Measurements from ENCODE around the gene ACTR3. TPM values are rescaled to one million over a fixed set of nuclear protein-coding genes. Genes with fewer than 3 reads are reported as not detected.

ACTR3 gene
- total and polyA plus RNA-seq, 3 donors from 2014 or later = 106 to 180 (median 114) TPM

GRCh38 chr2:113996671-113997594, 107.0 kb downstream of the ACTR3 start:
- Histone ChIP-seq H3K9me3 (no peaks in the 10 kb centered on the region), H3K36me3 (ENCODE audit: low read depth, missing control alignments) (no peaks in the 10 kb centered on the region), H3K4me3 (no peak overlapping the region), H3K27ac (no peak overlapping the region), H3K4me1 (no peaks in the 10 kb centered on the region), H3K27me3 (no peaks in the 10 kb centered on the region)
- intact Hi-C loops (cut with DNase I; ENCODE audit: low total_unique reads) = no loop called here
- no peak for DNase-seq
- TF ChIP-seq POLR2A (IDR thresholded peaks at IDR 0.05) (no peak), CTCF (IDR thresholded peaks at IDR 0.05) (no peak)
- 69 to 90% methylated on average over 6 of the region's 6 CpGs for whole genome bisulfite sequencing, 2 donors

DNA sequence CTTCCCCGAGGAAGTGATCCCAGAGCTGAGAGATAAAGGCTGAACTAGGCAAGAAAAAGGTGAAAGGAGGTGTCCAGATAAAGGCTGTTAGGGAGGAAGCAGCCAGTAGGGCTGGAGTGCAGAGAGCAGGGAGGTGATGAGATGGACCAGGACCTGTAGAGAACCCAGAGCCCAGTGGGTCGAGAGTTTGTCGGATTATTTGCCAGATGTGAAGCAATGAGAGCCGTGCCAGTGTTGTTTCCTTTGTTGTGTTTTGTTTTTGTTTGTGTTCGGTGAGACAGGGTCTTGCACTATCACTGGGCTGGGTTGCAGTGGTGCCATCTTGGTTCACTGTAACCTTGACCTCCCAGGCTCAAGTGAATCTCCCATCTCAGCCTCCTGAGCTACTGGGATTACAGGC, 111.3 kb downstream of the ACTR3 start:
- WGBS, 2 donors = 69 to 74% methylated on average over 5 of the region's 5 CpGs
- no peaks in the 10 kb centered on the region for H3K36me3 ChIP-seq (ENCODE audit: low read depth, missing control alignments)
- no peak for TF ChIP-seq CTCF (IDR thresholded peaks at IDR 0.05)
- TF ChIP-seq POLR2A (IDR thresholded peaks at IDR 0.05) = no peak
- H3K27me3 ChIP-seq = no peaks in the 10 kb centered on the region
- H3K9me3 ChIP-seq = no peaks in the 10 kb centered on the region
- no peak overlapping the region for H3K4me3 ChIP-seq
- no peak for DNase-seq
- intact Hi-C loops (cut with DNase I; ENCODE audit: low total_unique reads) = no loop called here
- no peaks in the 10 kb centered on the region for H3K4me1 ChIP-seq
- no peak overlapping the region for H3K27ac ChIP-seq

- Histone ChIP-seq H3K36me3 (ENCODE audit: low read depth, missing control alignments) (no peaks in the 10 kb centered on the region), H3K4me3 (no peak overlapping the region), H3K4me1 (no peaks in the 10 kb centered on the region), H3K27ac (no peak overlapping the region), H3K9me3 (no peaks in the 10 kb centered on the region), H3K27me3 (no peaks in the 10 kb centered on the region)
- intact Hi-C loops (cut with DNase I; ENCODE audit: low total_unique reads) = no loop called here
- no peak for DNase-seq
- 81 to 87% methylated on average over 2 of the region's 2 CpGs for WGBS, 2 donors
- TF ChIP-seq POLR2A (IDR thresholded peaks at IDR 0.05) = no peak
- no peak for TF ChIP-seq CTCF (IDR thresholded peaks at IDR 0.05)
Observed at GRCh38 chr2:114001937-114002336, 112.0 kb downstream of the ACTR3 start.

GRCh38 chr2:114005110-114005783, 115.4 kb downstream of the ACTR3 start:
- Histone ChIP-seq H3K36me3 (ENCODE audit: low read depth, missing control alignments) (no peaks in the 10 kb centered on the region), H3K27ac (no peak overlapping the region), H3K9me3 (no peaks in the 10 kb centered on the region), H3K27me3 (no peaks in the 10 kb centered on the region), H3K4me3 (no peak overlapping the region), H3K4me1 (no peaks in the 10 kb centered on the region)
- intact Hi-C loops (cut with DNase I; ENCODE audit: low total_unique reads) = no loop called here
- no peak for TF ChIP-seq POLR2A (IDR thresholded peaks at IDR 0.05)
- TF ChIP-seq CTCF (IDR thresholded peaks at IDR 0.05) = no peak
- 89 to 95% methylated on average over 5 of the region's 5 CpGs for WGBS, 2 donors
- no peak for DNase-seq

All from testis (tissue), 3 donors.